A673 (cell line): ENCODE results near the gene KIF22. TPM values are rescaled to one million over a fixed set of nuclear protein-coding genes. Genes with fewer than 3 reads are reported as not detected.

Experiments
- BruUV-seq: library from RNA; stranded (reverse); fragments of 400-500 nt; replicated peaks from 2 replicates; lab custom pipeline; 2021; lab: Mats Ljungman, UMichigan
- CTCF ChIA-PET: fragments of 300-600 bp; sonication (Branson Sonifier 250); formaldehyde crosslinking; loops from one replicate; lab custom pipeline; 2022; ENCODE audit warnings: antibody characterized with exemption; lab: Charles Lee
- POLR2A ChIA-PET: fragments of 300-600 bp; sonication (Branson Sonifier 250); formaldehyde crosslinking; loops from one replicate; lab custom pipeline; 2022; ENCODE audit warnings: antibody characterized with exemption; ENCODE audit not compliant: low non-redundant PET; lab: Charles Lee
- DNase-seq: peaks from one replicate; pipeline ENCODE4 v3.0.0-alpha.2; 2015; ENCODE audit warnings: low spot score
- H3K27ac ChIP-seq: fragments of 200-600 bp; sonication (generic); 2 replicates; pipeline ENCODE4 v1.5.1; 2016; ENCODE audit warnings: mixed run types, low read depth, mild to moderate bottlenecking, mixed read lengths, antibody characterized with exemption, low read length; ENCODE audit not compliant: poor library complexity, severe bottlenecking
- H3K27me3 ChIP-seq: fragments of 200-600 bp; sonication (generic); replicated peaks from 2 replicates; pipeline ENCODE4 v1.6.1; 2017; ENCODE audit warnings: mixed run types, low read depth, mild to moderate bottlenecking, mixed read lengths, antibody characterized with exemption, low read length; ENCODE audit not compliant: insufficient read depth, poor library complexity
- H3K36me3 ChIP-seq: fragments of 200-600 bp; sonication (generic); 2 replicates; pipeline ENCODE4 v1.6.1; 2016; ENCODE audit warnings: mixed run types, mild to moderate bottlenecking, mixed read lengths, antibody characterized with exemption, low read length; ENCODE audit not compliant: insufficient read depth, poor library complexity, severe bottlenecking
- H3K4me1 ChIP-seq: fragments of 200-600 bp; sonication (generic); 2 replicates; pipeline ENCODE4 v1.6.1; 2017; ENCODE audit warnings: mixed run types, mild to moderate bottlenecking, mixed read lengths, antibody characterized with exemption, low read length; ENCODE audit not compliant: insufficient read depth, poor library complexity, severe bottlenecking
- H3K4me3 ChIP-seq: fragments of 200-600 bp; sonication (generic); 2 replicates; pipeline ENCODE4 v1.5.1; 2016; ENCODE audit warnings: low read depth, mixed run types, mild to moderate bottlenecking, mixed read lengths, low read length; ENCODE audit not compliant: poor library complexity, severe bottlenecking
- H3K9me3 ChIP-seq: fragments of 200-600 bp; sonication (generic); 2 replicates; pipeline ENCODE4 v1.6.1; 2016; ENCODE audit warnings: mixed run types, low read depth, mild to moderate bottlenecking, mixed read lengths, antibody characterized with exemption, low read length; ENCODE audit not compliant: poor library complexity, severe bottlenecking
- CTCF ChIP-seq: fragments of 300-800, 200-600 bp; sonication (generic); conservative IDR thresholded peaks from 2 replicates; pipeline ENCODE4 v1.5.1; 2017; ENCODE audit warnings: low read depth, mild to moderate bottlenecking, antibody characterized with exemption, low read length, moderate library complexity, mixed read lengths
- EZH2 ChIP-seq: fragments of 200-600 bp; sonication (generic); IDR thresholded peaks from 2 replicates; pipeline ENCODE4 v1.6.1; 2017; ENCODE audit warnings: borderline replicate concordance, low read depth, mild to moderate bottlenecking, mixed read lengths, antibody characterized with exemption, low read length; ENCODE audit not compliant: poor library complexity, severe bottlenecking
- intact Hi-C: fragments of 100-400 bp; cut with micrococcal nuclease; formaldehyde crosslinking; loops from one replicate; pipeline ENCODE4 v1.10.0; 2022; ENCODE audit not compliant: unreplicated experiment
- total RNA-seq: library from RNA; stranded (reverse); gene quantifications from 2 replicates; pipeline ENCODE4 v1.2.3, GENCODE V29; 2021

KIF22 gene
- total RNA-seq, 1 experiment from 2014 or later: 171 TPM

GRCh38 chr16:29835926-29836325, 45.4 kb downstream of the KIF22 start:
- no peak for TF ChIP-seq CTCF
- no peak for TF ChIP-seq EZH2
- DNase-seq: no peak
- CTCF ChIA-PET: no interaction called here
- POLR2A ChIA-PET: no interaction called here
- H3K4me1 ChIP-seq: no peaks in the 10 kb centered on the region
- H3K27me3 ChIP-seq: no peaks in the 10 kb centered on the region
- no peaks in the 10 kb centered on the region for H3K9me3 ChIP-seq
- H3K4me3 ChIP-seq: no peak overlapping the region
- H3K27ac ChIP-seq: no peak overlapping the region
- intact Hi-C loops: no loop called here
- H3K36me3 ChIP-seq: no peaks in the 10 kb centered on the region
- BruUV-seq: no TSS peak

GRCh38 chr16:29836623-29837022, 46.1 kb downstream of the KIF22 start:
- TF ChIP-seq EZH2: no peak
- no peak for TF ChIP-seq CTCF
- CTCF ChIA-PET: no interaction called here
- DNase-seq: no peak
- Histone ChIP-seq H3K4me3 (no peak overlapping the region), H3K4me1 (no peaks in the 10 kb centered on the region), H3K36me3 (no peaks in the 10 kb centered on the region), H3K27me3 (no peaks in the 10 kb centered on the region), H3K27ac (no peak overlapping the region), H3K9me3 (no peaks in the 10 kb centered on the region)
- BruUV-seq: no TSS peak
- POLR2A ChIA-PET: no interaction called here
- intact Hi-C loops: no loop called here

- H3K4me3 ChIP-seq: no peak overlapping the region
- CTCF ChIA-PET: no interaction called here
- POLR2A ChIA-PET: no interaction called here
- TF ChIP-seq CTCF (no peak), EZH2 (no peak)
- DNase-seq: no peak
- no peak overlapping the region for H3K27ac ChIP-seq
- intact Hi-C loops: no loop called here
- no peaks in the 10 kb centered on the region for H3K27me3 ChIP-seq
- no peaks in the 10 kb centered on the region for H3K9me3 ChIP-seq
- BruUV-seq: no TSS peak
- no peaks in the 10 kb centered on the region for H3K36me3 ChIP-seq
- no peaks in the 10 kb centered on the region for H3K4me1 ChIP-seq
These were observed 47.3 kb downstream of the KIF22 start for GRCh38 chr16:29837841-29838240.
